ENCODE measurements around the gene DDX17. TPM values are rescaled to one million over a fixed set of nuclear protein-coding genes. Genes with fewer than 3 reads are reported as not detected.

The DDX17 gene
- total RNA-seq, 1 donor from 2014 or later, result 469 TPM

DNA sequence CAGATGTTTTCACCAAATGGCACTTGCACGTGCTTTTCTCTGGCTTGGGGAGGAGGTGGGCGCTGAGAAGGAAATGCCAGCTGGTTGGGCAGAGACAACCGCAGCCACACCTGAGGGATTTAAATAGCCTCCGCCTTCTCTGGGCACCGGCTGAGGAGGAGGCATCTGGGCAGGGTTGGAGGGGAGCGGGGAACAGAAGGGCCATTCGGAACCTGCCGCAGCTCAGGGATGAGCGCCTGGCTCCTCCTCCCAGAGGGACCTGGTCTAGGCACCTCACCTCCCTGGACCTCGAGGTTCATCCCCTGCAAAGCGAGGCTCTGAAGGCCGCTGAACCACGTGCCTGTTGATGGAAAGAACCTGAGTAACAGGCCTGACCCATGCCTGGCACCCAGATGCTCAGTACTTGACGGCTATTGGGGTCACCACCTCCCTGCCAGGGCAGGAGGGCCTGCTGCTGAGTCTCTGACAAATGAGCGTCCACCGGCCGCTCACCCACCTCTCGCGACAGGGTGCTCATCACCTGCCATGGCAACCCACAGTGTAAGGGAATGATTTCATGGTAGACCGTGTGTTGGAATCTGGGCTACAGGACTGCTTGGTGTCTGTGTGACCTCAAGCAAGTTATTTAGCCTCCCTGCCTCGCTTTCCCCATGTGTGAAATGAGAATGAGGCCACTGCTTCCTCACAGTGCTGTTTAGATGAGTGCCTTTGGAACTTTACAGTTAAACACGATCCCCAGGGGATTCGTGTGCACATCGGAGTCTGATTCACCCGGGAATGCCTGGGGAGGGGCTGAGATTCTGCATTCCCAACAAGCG lies 40.2 kb downstream of the DDX17 start:
- DNase-seq (ENCODE audit: low read depth), result no peak

DNA sequence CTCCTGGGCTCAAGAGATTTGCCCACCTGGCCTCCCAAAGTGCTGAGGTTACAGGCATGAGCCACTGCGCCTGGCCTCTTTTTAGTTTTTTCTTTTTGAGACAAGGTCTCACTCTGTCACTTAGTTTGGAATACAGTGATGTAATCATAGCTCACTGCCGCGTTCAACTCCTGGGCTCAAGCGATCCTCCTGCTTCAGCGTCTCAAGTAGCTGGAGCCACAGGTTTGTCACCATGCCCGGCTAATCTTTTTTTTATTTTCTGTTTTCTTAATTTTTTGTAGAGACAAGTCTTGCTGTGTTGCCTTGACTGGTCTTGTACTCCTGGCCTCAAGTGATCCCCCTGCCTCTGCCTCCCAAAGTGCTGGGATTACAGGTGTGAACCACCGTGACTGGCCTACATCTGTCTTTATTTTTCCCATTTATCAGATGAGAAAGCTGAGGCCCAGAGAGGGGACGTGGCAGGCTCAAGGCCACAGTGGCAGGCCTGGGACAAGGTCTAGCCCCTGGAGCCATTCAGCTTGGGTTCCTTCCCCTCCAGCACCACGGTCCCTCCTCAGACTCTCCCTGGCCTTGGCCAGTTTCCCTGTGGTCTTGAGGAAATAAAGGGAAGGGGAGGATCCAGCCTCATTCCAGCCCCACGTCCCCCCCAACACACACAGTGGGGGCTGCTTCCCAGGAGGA lies 41.0 kb downstream of the DDX17 start:
- DNase-seq (ENCODE audit: low read depth), result no peak

DNA sequence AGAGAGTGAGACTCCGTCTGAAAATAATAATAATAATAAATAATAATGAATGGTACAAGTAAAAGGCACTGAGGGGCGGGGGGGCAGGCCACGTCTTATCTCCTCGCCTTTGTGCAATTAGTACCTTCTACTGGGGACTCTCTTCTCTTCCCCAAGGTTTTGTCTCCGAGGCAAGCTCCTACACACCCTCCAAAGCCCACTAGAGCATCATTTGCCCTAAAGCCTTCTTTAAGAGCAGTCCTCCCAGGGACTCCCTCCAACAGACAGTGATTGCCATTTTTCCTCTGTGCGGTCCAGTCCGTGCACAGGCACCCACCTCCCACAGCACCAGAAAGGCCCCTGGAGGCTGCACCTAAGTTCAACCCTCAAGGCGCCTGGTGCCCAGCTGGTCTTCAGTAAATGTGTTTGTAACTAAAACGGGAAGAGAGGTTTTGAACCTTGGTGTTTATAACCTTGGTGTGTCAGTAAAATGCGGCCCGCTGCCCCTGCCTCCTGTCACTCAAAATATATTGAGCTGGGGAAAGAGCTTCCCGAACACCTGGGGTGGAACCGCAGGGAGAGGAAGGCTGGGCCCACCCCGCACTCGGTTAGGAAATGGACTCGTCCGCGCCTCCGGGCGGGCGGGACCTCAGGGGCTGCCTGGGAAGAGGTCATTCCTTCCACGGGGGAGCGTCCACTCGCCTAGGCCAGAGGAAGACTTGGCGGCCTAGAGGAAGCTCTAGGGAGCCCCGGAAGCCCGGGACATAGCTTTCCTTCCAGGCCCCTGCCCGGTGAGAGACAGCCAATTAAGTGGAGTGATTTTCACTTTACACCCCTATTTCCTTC lies 42.9 kb downstream of the DDX17 start:
- DNase-seq (ENCODE audit: low read depth), result no peak

DNA sequence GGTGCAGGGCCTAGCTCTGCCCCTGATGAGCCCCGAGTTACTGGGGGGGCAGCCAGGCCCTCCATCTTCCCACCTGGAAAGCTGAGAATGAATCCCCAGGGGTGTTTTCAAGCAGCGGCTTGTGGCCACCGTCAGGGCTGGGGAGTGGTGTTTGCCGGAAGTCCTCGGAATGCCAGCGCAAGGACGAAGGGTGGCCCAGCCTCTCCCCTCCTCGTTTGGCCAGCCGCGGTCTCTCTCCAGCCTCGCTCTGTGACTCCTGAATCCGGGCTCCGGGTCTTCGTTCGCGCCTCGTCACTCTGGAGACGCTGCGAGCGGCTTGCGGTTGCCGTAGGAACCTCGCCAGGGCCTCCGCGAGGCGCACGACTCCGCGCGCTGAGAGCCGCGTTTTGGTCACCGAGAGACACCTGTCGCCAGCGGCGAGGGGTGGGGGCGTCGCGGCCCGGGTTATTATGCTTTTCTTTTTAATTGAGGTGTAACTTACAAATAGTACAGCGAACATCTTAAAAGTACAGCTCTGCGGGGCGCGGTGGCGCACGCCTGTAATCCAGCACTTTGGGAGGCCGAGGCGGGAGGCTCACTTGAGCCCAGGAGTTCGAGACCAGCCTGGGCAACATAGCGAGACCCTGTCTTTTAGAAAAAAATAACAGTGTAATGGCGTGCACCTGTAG lies 44.6 kb downstream of the DDX17 start:
- DNase-seq (ENCODE audit: low read depth), result peak; percentile 60

DNA sequence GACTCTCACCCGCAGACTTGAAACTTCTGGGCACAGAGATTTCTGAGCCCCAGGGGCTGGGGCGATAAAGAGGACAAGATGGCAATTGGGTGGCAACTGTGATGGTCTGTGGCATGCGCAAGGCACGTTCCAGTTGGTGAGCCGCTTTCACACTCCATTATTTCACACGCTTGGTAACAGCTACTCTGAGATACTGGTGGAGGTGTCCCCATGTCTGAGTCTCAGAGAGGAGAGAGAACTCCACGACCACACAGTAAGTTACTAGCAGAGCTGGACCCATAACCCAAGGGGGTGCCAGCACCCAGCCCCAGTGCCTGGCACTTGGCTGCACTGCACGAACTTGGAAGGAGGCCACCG lies 45.1 kb downstream of the DDX17 start:
- no peak for DNase-seq (ENCODE audit: low read depth)

DNA sequence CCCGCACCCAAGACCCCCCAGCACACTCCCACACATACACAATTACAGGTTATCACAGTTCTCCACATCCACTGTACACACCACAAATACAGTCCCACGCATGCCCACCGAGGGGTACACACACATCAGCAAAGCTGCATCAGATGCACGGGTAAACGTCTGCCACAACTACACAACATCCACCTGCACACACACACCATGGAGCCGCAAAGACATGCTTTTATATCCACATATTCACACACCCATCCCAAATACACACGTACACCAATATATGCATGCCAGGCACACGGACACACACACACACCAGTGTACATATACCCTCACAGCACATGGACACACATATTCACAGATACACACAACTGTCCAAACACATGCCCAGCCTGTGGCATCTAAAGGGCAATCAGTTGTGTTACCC lies 45.7 kb downstream of the DDX17 start:
- DNase-seq (ENCODE audit: low read depth), result no peak

DNA sequence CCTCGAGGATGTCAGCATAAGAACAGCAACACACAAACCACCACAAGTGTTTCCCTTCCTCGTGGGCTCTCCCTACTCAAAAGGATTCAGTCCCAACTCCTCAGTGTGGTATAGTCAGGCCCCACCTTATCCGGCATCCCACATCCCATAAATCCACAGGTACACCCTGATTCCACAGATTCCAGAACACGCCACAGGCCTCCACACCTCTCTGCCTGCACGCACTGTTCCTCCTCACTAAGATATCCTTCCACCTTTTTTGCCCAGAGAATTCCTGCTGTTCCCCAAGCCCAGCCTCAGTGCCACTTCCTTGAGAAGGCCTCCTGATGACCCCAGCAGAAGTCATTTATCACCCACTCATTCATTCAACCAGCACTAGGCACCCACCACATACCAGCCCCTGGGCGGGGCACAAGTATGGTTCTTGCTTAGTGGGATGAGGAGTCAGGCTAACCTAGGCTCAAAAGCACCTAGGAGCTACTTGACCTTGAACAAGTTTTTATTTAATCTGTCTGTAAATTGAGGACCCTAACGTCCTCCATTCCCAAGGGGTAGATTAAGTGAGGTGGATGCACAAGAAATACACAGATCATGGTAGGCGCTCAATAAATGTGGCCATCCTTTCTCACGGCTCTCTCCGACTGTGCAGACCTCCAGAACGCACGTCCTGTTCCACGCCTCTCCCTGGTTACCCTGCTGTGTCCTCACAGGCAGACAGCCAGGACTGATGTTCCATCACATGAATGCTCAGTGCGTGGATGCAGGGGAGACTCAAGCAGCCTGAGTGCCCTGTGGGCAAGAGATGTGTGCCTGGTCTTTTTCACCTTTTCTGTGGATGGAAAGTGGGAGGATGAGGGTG lies 49.0 kb downstream of the DDX17 start:
- no peak for DNase-seq (ENCODE audit: low read depth)

DNA sequence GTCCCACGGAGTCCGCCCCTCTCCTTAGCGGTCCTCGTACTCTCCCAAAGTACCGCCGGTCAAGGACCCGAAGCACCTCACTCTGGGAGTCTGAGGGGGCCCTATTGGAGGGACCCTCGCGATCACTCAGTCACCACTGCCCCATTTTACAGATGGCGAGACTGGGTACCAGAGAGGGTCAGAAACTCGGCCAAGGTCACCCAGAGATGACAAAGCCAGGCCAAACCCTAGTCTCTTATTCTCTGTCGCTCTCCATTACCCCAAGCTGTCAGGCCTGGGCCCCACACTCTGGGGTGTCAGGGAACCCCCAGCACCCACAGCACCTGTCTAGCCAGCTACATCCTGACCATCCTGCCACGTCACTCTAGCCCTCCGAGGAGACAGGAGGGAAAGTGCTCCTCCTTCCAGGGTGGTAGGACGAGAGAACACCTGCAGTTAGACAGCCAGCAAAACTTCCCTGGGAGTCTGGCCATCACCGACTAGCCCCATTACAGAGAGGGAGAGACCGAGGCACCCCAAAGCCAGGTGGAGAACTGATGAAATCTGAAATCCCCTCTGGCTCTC lies 49.8 kb downstream of the DDX17 start:
- DNase-seq (ENCODE audit: low read depth), result no peak

DNA sequence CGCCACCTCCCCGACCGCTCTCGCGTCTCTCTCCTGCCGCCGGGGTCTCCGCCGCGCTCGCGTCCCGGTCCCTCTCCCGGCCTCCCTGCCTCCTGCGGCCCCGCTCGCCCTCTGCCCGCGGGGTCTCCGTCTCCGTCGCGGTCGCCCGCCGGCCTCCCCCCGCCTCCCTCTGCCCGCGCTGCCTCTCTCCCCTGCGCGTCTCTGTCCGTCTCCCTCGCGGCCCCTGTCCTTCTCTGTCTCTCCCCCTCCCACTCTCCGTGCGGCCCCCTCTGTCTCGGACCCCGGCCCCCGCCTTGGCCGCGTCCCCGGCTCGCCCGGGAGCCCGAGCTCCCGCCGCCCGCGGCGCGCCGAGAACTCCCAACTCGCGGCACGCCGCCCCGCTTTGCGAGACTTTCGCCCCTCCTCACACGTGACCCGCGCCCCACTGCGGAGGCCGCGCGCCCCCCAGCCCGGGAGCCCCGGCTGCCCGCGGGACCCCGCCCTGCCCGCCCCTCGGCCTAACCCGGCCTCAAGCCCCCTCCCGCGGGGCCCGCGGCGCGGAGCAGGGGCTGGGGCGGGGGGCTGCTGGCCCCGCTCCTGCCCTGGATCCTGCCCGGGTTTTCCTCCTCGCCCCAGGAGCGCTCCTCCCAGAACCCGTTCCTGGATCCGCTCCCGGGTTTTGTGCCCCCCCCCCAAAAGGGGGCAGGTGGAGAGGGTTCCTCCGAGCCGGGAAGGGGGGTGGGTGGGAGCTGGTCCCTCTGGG lies 50.4 kb downstream of the DDX17 start:
- DNase-seq (ENCODE audit: low read depth), result no peak

DNA sequence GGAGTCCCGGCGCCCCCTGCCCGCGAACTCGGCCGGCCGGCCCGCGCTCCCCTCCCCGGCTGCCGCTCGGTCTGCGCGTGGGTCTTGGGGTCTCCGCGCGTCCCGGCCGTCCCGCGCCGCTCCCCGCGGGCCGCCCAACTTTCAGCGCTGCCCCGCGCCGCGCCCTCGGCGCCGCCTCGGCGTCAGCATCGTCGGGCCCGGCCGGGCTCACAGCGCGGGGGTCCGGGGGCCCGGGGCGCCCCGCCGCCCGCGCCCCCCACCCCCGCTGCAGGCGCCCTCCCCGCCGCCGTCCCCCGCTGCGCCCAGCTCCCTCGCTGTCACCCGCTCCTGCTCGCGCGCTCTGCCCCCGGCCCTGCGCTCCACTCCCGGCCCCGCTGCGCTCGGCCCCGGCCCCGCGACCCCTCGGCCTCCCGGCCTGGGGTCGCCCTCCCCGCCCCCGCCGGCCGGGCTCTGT lies 51.0 kb downstream of the DDX17 start, which contains the start of gene KCNJ4:
TSS of gene KCNJ4 (minus strand) at position 124 of the 454 bp plus-strand sequence. CDS start 27,067 bp downstream, outside the sequence.
- no peak for DNase-seq (ENCODE audit: low read depth)

DNA sequence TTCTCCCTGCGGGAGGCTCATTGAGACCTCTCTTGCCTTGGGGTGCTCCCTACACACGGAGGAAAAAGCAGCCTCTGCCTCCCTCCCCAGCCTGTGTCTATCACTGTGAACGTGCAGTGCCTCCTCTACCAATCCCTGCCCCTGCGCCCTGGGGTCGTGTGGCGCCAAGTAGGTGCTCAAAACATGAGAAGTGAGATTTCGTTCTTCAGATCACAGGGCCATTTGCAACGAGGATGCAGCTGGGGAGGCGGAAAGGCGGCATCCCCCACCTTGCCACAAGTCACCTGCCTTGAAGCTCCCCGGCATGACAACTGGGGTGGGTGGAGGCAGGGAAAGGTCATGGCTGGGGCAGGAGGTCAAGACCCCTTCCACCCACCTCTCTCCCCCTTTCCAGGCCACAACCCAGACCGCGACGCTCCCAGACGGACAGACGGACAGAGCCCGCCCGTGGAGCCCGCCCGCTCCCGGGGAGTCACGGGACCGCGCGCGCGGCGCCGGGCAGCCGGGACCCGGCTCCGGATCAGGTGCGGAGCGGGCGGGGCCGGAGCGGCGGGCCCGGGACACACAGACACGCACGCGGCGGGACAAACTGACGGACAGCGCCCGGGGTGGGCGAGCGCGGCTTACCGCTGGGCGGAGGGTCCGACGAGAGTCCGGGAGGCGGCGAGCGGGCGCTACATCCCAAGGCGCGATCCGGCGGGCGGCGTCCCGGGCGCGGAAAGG lies 51.6 kb downstream of the DDX17 start:
- no peak for DNase-seq (ENCODE audit: low read depth)

DNA sequence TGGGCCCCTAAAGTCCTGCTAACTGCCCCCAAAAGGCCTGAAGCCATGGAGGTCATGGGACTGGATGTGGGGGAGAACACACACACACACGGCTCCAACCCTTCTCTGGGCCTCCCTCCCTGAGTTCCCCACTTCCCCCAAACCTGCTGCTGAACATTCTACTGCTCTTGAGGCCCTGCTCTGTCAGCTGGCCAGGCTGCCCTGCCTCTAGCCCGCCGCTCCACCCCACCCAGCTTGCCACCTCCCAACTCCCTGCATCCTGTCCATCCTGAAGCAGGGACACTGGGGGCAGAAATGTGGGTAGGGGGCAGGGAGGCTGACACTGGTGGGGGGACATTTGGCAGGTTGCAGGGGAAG lies 52.1 kb downstream of the DDX17 start:
- DNase-seq (ENCODE audit: low read depth), result no peak

DNA sequence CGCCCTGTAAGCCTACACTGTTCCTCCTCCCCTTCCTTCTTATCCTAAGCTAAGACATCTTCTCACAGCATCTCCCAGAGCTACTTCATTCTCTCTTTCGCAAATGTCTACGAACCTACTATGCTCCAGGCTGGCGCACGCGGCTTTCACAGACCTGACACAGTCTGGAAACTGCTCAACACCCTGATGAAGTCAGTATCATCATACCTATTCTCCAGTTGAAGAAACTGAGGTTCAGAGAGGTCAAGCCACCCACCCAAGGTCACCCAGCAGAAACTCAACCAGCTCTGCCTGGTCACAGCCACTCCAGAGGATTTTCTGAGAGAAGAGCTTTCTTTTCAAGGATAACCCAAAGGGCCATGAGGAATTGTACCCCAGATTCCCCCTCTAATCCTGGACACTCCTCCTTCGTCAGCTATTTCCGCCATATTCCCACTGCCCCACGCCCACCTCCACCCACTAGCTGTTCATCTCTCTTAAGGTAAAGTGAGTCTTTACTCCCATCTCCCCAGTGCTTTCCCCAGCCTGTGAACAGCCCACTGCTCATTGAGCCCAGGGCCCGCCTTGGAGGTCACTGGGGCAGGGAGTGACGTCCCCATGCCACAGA lies 52.9 kb downstream of the DDX17 start:
- no peak for DNase-seq (ENCODE audit: low read depth)

DNA sequence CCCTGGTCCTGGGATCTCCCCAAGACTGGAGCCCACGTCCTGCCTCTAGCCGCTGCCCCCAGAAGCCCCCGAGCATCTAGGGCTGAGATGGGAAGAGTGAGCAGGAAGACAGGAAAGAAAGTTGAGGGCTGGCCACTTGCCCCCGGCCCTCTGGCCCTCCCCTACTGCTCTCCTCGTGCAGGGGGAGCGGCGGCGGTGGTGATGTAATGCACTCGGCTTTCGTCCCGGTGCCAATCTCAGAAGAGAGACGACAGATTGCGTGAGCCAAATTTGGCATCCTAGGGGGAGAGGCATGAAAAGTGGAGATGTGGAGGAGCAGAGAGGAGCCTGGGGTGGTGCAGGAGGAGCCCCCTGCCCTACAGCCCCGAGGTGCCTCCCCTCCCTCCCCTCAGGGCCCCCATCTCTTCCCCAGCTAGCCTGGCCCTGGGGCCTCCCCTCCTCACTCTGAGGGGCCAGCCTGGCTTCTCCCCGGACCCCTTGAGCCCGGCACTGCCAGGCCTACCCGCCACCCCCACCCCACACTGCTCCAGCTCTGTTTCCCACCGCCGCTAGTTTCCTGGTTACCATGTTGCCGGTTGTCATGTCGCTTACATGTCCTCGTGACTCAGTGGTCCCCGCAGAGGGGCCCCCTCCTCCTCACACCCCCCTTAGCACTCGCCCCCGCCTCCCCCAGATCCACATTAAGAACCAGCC lies 53.6 kb downstream of the DDX17 start:
- no peak for DNase-seq (ENCODE audit: low read depth)

DNA sequence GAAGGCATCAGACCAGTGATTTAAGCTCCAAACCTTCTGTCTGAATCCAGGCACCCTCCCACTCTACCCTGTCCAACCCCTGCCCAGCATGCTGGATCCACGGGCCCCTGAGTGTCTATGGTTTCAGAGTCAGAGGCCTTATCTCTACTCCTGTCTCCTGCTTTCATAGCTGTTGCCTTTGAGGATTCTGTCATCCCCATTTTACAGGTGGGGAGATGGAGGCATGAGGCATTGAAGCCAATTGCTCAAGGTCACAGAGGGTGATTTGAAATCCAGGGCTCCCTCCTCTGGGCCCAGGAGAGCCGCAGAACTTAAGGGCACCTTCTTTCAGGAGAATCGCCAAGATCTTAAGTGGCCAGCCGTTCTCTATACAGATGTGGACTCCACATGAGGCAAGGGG lies 54.2 kb downstream of the DDX17 start:
- DNase-seq (ENCODE audit: low read depth), result no peak

DNA sequence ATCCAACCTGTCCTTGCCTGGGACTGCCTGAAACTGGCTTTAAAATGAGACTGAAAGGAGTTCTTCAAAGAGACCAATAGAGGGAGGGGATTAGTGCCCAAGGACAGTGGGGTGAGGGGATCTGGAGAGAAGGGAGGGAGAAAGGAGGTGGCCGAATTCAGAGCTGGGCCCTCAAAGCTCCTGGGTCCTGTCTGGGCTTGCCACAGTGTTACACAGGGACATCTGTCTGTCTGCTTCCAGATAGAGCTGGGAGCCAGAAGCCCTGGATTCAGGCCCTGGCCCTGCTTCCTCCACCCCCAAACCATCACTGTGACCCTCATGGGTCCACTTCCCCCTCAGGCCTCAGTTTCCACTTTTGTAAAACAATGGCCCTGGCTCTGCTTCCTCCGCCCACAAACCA lies 54.7 kb downstream of the DDX17 start:
- DNase-seq (ENCODE audit: low read depth), result no peak

DNA sequence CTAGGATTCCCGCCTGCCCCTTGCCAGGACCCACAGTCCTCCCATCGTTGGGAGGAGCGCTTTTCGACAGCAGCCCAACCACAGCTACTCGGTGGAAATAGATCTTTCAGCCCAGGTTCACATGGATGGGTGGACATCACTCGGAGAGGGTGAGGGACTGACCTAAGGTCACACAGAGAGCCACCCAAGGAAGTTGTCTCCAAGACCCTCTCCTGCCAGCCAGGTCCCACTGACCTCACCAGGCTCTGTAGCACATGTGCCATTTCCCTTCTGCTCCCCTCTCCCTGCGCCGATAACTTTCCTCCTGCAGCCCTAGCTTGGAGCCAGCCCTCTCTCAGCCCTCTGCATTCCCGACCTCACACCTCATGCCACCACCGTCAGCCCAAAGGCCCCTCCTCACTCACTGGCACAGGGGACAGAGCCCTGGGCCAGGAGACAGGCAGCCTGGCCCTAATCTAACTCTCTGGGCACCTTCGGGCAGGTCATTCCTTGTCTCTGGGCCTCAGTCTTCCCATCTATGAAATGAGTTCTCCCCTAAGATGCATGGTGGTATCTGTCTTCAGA lies 55.8 kb downstream of the DDX17 start:
- DNase-seq (ENCODE audit: low read depth), result no peak

DNA sequence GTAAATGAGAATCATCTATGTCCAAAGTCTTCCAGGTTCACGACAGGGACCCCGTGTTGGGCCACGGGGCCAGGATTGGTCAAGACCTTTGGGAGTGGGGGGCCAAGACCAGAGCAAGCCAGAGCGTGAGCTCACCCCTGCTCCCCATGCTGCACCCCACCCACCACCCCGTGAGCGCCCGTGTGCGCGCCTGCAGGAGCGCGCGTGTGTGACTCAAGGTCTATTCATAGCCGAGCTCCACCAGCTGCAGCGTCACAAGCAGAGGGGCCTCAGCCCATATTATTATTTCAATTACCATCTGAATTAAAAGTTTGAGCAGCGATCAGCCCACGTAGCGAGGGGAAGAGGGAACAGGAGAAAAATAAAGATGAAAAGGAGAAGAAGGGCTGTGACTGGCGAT lies 56.3 kb downstream of the DDX17 start:
- DNase-seq (ENCODE audit: low read depth), result no peak
